HG03103 (cell line): ENCODE data around the gene RAB1A.

ENCODE experiments used
- ATAC-seq: cut with Tn5 transposase; IDR thresholded peaks from one replicate; pipeline ENCODE4 v1.9.1; 2021; ENCODE audit warnings: low read depth; ENCODE audit not compliant: unreplicated experiment

Gene RAB1A

GRCh38 chr2:65098741-65099140, 31.2 kb downstream of the RAB1A start:
- ATAC-seq: no peak

- ATAC-seq: no peak
These were observed 32.1 kb downstream of the RAB1A start for GRCh38 chr2:65097844-65098243.

GRCh38 chr2:65096948-65097347, 33.0 kb downstream of the RAB1A start:
- ATAC-seq: no peak

- no peak for ATAC-seq
These were observed 36.7 kb downstream of the RAB1A start for GRCh38 chr2:65093211-65093610.

- ATAC-seq: no peak
These were observed 37.1 kb downstream of the RAB1A start for GRCh38 chr2:65092791-65093190.

- ATAC-seq: no peak
These were observed 44.8 kb downstream of the RAB1A start for GRCh38 chr2:65085148-65085547.

GRCh38 chr2:65081232-65081685, 48.6 kb downstream of the RAB1A start:
- ATAC-seq: no peak

GRCh38 chr2:65079017-65079416, 50.9 kb downstream of the RAB1A start:
- ATAC-seq: no peak

- no peak for ATAC-seq
These were observed 52.0 kb downstream of the RAB1A start for GRCh38 chr2:65077898-65078297.

- no peak for ATAC-seq
These were observed 53.6 kb downstream of the RAB1A start for GRCh38 chr2:65076345-65076710.

GRCh38 chr2:65075605-65076344, 54.1 kb downstream of the RAB1A start:
- no peak for ATAC-seq

- no peak for ATAC-seq
These were observed 54.7 kb downstream of the RAB1A start for GRCh38 chr2:65075176-65075575.

GRCh38 chr2:65073879-65074565, 55.9 kb downstream of the RAB1A start:
- no peak for ATAC-seq

GRCh38 chr2:65072181-65072970, 57.5 kb downstream of the RAB1A start:
- ATAC-seq: peak; percentile 65

GRCh38 chr2:65071499-65072180, 58.3 kb downstream of the RAB1A start:
- ATAC-seq: no peak

GRCh38 chr2:65070856-65071255, 59.0 kb downstream of the RAB1A start:
- no peak for ATAC-seq

GRCh38 chr2:65070172-65070830, 59.6 kb downstream of the RAB1A start:
- no peak for ATAC-seq

- no peak for ATAC-seq
These were observed 60.5 kb downstream of the RAB1A start for GRCh38 chr2:65069439-65069824.

GRCh38 chr2:65067806-65068553, 61.9 kb downstream of the RAB1A start:
- no peak for ATAC-seq
